Measurements from ENCODE around the gene KRTAP24-1.

GRCh38 chr21:30306884-30307283, 24.1 kb upstream of the KRTAP24-1 start:
- TF ChIP-seq CTCF (IDR thresholded peaks at IDR 0.05), result no peak
- TF ChIP-seq POLR2A (IDR thresholded peaks at IDR 0.05), result no peak
